GM18517 (cell line): ENCODE data around the gene MAPK8IP3.

Source experiments
- ATAC-seq: cut with Tn5 transposase; IDR thresholded peaks from one replicate; pipeline ENCODE4 v1.9.1; 2021; ENCODE audit warnings: mild to moderate bottlenecking, moderate library complexity; ENCODE audit not compliant: unreplicated experiment

The MAPK8IP3 gene

DNA sequence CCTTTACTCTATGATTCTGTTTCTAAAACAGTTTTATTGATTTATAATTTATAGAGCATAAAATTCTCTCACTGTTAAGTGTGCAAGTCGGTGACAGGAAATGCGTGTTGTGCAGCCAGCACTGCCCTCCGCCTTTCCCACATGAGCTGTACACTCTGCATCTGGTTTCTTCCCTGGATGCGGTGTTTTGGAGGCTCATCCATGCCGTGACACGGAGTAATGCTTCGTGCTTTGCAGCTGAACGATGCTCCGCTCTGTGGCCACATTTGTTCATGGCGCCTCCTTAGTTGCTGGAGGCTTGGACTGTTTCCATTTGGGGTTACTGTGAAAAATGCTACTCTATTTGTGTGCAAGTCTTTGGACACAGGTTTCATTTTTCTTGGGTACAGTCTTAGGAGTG lies 94.7 kb downstream of the MAPK8IP3 start:
- no peak for ATAC-seq

DNA sequence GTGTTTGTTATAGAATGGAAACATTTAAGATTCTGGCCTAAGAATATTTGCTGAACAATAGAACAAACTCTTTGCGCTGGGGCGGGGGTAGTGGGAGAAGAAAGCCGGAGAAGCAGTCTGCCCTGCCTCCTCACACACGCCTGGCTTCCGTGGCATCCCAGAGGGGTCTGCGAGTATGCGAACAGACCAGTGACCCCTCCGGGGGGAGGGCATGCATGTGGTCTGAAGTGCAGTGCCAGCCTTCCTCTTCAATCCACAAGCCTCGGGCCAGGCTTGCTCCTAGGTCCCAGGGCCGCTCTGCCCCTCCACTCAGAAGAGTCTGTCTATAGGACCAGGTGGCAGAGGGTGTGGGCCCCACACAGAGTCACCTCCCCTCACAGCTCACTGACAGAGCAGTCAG lies 101.6 kb downstream of the MAPK8IP3 start:
- ATAC-seq: no peak

GRCh38 chr16:1808691-1809090 lies 102.7 kb downstream of the MAPK8IP3 start:
- no peak for ATAC-seq

DNA sequence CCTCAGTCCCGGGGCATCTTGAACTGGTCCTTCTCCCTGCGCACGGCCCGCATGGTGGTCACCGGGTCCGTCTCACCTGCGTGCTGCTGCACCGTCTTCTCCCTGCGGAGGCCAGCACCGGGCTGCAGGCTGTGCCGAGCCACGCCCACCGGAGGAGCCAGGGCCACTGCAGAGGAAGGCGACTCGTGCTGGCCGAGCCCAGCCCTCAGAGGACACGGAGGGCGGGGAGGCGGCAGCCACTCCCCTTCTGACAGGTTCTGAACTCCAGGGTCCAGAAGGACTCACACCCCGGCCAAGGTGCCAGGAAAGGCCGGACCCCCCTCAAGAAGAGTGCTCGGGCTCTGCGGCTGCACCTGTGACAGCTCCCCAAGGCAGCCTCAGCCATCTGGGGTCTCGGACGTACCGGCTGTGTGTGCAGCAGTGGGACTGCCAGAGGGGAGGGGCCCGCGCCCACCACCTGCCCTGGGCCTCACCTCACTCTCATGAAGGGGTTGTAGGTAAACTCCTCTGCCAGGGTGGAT lies 103.3 kb downstream of the MAPK8IP3 start:
- no peak for ATAC-seq

DNA sequence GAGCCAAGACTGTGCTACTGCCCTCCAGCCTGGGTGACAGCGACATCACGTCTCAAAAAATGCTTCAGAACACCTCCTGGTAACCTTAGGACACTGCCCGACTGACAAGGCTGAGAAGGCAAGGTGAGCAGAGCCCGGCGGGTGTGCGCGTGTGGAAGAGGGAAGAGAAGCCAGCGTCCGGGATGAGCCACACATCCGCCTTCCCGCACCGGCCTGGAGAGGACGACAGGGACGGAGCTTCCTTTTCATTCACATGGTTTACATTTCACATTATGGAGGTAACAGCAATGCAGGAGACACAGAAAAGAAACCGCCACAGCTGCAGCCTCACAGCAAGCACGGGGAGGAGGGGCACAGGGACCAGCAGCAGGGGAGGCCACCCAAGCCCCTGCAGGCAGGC lies 104.1 kb downstream of the MAPK8IP3 start:
- no peak for ATAC-seq

- ATAC-seq: no peak
These were observed 104.5 kb downstream of the MAPK8IP3 start for GRCh38 chr16:1810536-1810935.

DNA sequence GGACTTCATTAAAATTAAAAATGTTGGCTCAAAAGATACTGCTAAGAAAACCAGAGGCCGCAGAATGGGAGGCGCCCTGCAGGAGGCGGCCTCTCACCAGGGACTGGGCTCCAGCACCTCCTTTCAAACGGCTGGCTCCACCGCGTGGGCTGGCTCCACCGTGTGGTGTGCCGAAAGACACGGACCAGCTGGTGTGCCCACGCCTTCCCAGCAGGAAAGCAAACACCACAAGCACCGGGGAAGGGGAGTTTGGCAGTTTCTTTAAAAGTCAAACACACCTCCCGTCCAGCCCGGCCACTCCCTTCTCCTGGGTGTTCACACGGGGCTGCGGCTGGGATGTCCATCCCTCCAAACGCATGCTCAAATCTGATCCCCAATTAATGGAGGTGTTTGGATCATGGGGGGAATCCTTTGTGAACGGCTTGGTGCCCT lies 106.8 kb downstream of the MAPK8IP3 start:
- no peak for ATAC-seq

- no peak for ATAC-seq
These were observed 109.5 kb downstream of the MAPK8IP3 start for GRCh38 chr16:1815461-1815860.

- no peak for ATAC-seq
These were observed 110.6 kb downstream of the MAPK8IP3 start for GRCh38 chr16:1816396-1817275.

GRCh38 chr16:1817276-1817589 lies 111.2 kb downstream of the MAPK8IP3 start:
- no peak for ATAC-seq

DNA sequence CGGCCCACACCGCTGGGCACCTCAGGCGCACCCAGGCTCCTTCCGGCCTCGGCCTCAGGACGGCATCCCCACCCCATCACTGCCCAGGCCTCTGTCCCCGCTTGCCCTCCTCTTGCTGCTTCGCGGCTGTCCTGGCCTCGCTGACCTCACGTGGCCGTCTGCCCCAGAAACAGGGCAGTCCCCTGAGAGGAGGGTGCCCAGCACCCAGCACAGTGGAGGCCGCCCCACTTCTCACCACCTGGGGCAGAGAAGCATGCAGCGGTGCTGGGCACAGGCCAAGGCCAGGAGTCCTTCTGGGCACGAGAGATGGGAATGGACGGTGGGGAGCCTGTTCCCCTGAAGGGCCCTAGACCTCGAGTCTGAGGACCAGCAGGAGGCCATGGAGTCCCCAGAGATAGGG lies 111.7 kb downstream of the MAPK8IP3 start:
- ATAC-seq: no peak

GRCh38 chr16:1818204-1818872 lies 112.3 kb downstream of the MAPK8IP3 start:
- ATAC-seq: no peak

- ATAC-seq: no peak
These were observed 113.0 kb downstream of the MAPK8IP3 start for GRCh38 chr16:1818873-1819525.

GRCh38 chr16:1819611-1820010 lies 113.6 kb downstream of the MAPK8IP3 start:
- no peak for ATAC-seq
